Peyer's patch (tissue), 4 donors: Measurements from ENCODE around the gene VEGFD.

Experiments
- CTCF ChIP-seq, 6 experiments: fragments of 450-650 bp in 4 of 6; fragments of 200-600 bp in 2 of 6; sonication (generic) in 1 of 6; IDR thresholded peaks; one replicate each; pipeline ENCODE4 v1.5.1; 2017 to 2019; ENCODE audit warnings: antibody characterized with exemption in 6 of 6, mild to moderate bottlenecking in 3 of 6, moderate library complexity in 1 of 6
- POLR2A ChIP-seq, 2 donors: fragments of 450-650 bp; IDR thresholded peaks; one replicate each; pipeline ENCODE4 v1.5.1; 2017; ENCODE audit warnings: antibody characterized with exemption in 2 of 2, mild to moderate bottlenecking in 2 of 2, moderate library complexity in 2 of 2

DNA sequence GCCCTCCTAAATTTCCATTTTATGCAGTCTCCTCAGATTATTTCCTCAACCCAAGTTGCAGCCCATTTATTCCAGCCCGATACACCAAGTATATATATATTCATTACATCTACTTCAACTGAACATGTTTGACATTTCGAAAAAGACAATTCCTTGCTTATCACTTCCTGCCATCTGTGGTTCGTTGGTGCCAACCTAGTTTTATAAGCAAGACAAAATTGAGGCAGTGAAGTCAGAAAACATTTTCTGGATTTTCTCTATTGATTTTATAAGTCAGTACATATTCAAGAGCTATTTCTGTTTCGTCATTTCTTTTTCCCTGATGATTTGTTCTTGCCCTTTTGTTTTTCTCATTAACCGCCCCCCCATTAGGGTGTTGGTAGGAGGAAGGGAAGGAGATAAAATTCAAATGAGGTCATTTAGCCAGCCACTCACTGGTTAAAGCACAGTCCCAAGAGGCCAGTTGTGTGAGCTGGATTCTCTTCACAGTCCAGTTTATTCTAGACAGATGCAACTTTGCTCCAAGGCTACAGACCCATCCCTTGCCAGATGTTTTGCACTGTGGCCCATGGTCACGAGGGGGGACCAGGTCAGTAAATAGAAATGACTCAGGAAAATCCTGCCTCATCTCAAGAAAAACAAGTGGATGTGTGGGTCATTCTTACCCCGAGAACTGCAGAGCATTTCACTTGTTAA, 20.3 kb upstream of the VEGFD start:
- TF ChIP-seq CTCF (IDR thresholded peaks at IDR 0.05) (no peak), POLR2A (IDR thresholded peaks at IDR 0.05) (no peak)
